ENCODE results near the gene HIBCH.

DNA sequence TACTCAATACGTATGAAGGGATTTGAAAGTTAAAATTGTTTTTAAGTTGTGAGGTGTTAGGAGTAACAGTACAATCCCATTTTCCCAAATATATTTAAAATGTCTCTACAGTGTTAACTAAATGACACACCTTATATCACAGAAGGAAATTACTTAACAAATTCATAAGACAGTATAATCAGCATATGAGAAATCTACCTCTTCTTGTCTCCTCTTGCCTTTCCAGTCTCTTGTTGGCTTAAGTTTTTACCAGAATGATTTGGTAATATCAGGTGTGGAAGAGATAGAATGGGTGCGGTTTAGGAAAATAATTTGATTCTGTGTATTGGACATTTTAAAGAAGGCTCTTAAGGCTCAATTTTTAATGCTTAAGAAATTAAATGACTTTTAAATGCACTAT lies 14.3 kb upstream of the HIBCH start:
- TF ChIP-seq, protein P1, sequence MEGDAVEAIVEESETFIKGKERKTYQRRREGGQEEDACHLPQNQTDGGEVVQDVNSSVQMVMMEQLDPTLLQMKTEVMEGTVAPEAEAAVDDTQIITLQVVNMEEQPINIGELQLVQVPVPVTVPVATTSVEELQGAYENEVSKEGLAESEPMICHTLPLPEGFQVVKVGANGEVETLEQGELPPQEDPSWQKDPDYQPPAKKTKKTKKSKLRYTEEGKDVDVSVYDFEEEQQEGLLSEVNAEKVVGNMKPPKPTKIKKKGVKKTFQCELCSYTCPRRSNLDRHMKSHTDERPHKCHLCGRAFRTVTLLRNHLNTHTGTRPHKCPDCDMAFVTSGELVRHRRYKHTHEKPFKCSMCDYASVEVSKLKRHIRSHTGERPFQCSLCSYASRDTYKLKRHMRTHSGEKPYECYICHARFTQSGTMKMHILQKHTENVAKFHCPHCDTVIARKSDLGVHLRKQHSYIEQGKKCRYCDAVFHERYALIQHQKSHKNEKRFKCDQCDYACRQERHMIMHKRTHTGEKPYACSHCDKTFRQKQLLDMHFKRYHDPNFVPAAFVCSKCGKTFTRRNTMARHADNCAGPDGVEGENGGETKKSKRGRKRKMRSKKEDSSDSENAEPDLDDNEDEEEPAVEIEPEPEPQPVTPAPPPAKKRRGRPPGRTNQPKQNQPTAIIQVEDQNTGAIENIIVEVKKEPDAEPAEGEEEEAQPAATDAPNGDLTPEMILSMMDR (IDR thresholded peaks at IDR 0.05): no peak
- TF ChIP-seq, protein P2, sequence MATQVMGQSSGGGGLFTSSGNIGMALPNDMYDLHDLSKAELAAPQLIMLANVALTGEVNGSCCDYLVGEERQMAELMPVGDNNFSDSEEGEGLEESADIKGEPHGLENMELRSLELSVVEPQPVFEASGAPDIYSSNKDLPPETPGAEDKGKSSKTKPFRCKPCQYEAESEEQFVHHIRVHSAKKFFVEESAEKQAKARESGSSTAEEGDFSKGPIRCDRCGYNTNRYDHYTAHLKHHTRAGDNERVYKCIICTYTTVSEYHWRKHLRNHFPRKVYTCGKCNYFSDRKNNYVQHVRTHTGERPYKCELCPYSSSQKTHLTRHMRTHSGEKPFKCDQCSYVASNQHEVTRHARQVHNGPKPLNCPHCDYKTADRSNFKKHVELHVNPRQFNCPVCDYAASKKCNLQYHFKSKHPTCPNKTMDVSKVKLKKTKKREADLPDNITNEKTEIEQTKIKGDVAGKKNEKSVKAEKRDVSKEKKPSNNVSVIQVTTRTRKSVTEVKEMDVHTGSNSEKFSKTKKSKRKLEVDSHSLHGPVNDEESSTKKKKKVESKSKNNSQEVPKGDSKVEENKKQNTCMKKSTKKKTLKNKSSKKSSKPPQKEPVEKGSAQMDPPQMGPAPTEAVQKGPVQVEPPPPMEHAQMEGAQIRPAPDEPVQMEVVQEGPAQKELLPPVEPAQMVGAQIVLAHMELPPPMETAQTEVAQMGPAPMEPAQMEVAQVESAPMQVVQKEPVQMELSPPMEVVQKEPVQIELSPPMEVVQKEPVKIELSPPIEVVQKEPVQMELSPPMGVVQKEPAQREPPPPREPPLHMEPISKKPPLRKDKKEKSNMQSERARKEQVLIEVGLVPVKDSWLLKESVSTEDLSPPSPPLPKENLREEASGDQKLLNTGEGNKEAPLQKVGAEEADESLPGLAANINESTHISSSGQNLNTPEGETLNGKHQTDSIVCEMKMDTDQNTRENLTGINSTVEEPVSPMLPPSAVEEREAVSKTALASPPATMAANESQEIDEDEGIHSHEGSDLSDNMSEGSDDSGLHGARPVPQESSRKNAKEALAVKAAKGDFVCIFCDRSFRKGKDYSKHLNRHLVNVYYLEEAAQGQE (IDR thresholded peaks at IDR 0.05; ENCODE audit: insufficient read depth in 1 of 2, low read depth in 2 of 2, low read length in 1 of 2): no peak
